ENCODE data around the gene PCCA.

The PCCA gene

DNA sequence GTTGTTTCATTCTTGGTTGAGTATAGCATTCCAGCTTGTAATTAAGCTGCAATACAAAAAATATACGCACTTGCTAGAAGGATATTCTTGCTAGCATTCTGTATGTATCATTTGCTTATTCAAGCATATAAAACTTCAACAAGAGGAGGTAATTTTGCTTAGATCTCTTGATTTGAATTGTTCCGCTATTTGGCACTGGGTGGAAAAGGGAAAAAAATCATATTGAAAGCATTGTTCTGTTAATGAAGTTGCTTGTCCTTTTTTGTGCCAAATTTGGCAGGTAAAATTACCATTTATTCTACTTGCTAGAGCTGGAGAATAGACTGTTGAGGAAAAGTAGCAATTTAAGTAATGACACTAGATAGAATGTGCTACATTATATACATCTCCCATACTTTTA, 309.5 kb downstream of the PCCA start:
- H3K4me3 ChIP-seq (ENCODE audit: low read depth, low read length) = no peak overlapping the region
- no peak for DNase-seq (ENCODE audit: low read depth)
- TF ChIP-seq, protein P1, sequence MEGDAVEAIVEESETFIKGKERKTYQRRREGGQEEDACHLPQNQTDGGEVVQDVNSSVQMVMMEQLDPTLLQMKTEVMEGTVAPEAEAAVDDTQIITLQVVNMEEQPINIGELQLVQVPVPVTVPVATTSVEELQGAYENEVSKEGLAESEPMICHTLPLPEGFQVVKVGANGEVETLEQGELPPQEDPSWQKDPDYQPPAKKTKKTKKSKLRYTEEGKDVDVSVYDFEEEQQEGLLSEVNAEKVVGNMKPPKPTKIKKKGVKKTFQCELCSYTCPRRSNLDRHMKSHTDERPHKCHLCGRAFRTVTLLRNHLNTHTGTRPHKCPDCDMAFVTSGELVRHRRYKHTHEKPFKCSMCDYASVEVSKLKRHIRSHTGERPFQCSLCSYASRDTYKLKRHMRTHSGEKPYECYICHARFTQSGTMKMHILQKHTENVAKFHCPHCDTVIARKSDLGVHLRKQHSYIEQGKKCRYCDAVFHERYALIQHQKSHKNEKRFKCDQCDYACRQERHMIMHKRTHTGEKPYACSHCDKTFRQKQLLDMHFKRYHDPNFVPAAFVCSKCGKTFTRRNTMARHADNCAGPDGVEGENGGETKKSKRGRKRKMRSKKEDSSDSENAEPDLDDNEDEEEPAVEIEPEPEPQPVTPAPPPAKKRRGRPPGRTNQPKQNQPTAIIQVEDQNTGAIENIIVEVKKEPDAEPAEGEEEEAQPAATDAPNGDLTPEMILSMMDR (IDR thresholded peaks at IDR 0.05; ENCODE audit: low read depth, low read length, missing control alignments) = no peak

DNA sequence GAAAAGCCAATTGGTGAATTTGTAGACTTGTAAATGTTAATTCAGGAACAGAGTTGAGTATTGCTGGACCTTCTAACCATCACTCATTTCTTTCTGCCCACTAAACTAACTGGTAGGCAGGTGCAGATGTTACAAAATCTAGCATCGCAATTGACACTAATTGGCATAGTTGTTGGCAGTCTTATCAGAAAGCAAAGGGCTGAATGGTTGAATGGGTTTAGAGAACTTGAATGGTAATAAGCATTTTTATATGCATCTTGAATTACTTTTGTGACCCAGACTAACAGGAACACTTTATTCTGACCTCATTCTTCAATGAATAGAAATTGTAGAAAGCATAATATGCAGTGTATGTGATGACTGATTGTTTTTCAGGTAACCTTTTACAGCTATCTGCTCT, 310.6 kb downstream of the PCCA start:
- TF ChIP-seq, protein P1 (IDR thresholded peaks at IDR 0.05; ENCODE audit: low read depth, low read length, missing control alignments) = no peak
- no peak overlapping the region for H3K4me3 ChIP-seq (ENCODE audit: low read depth, low read length)
- DNase-seq (ENCODE audit: low read depth) = no peak

DNA sequence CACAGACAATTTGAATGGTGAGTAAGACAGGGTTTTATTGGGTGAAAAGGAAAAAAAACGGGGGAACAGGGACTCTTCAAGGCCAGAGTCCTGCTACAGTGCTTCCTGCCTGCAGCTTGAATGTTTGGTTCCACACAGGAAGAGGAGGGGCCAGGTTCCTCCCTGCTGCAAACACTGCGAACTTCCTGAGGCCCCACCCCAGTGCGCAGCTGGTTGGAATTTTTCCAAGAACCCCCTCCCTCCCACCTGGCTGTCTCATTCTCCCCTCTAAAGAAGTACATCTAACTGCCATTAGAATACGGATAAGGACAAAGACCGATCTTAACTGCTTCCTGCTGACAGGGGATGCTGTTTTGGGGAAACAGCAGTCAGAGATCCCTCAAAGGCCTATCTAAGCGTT, 314.8 kb downstream of the PCCA start:
- DNase-seq (ENCODE audit: low read depth) = no peak
- no peak overlapping the region for H3K4me3 ChIP-seq (ENCODE audit: low read depth, low read length)
- TF ChIP-seq, protein P1 (IDR thresholded peaks at IDR 0.05; ENCODE audit: low read depth, low read length, missing control alignments) = no peak

DNA sequence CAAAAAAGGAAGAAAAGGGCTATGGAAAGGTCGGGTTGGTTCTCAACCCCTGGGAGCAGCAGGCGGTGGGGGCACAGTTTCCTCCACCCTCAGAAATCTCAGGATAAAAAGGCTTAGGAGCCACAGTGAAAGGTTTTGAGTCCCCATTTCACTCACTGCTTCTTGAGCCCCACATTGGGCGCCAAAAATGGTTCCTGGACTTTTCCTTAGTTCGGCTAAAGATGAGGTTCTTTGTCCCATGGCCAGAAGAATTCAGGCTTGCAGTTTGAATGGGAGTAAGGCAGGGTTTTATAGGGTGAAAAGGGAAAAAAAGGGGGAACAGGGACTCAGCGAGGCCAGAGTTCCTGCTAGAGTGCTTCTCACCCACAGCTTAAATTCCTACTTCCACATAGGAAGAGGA, 320.2 kb downstream of the PCCA start:
- DNase-seq (ENCODE audit: low read depth) = no peak
- H3K4me3 ChIP-seq (ENCODE audit: low read depth, low read length) = no peak overlapping the region
- TF ChIP-seq, protein P1 (IDR thresholded peaks at IDR 0.05; ENCODE audit: low read depth, low read length, missing control alignments) = no peak

DNA sequence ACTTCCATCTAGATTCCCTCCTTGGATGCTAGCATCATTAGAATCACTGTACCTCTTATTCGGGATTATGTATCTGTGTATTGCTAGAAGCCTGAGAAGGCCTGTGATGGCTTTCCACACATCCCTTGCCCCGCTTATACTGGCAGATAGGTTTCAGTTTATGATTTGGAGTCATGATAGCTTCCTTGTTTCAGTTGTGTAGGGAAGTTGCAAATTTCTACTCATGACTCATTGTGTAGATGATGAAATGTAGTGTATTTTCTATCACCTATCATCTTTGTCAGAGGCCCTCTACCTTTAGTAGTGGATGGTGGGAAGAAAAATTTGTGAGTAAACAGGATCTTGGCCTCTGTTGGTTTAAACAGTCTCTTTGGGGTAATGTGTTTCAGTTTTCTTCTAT, 334.5 kb downstream of the PCCA start:
- H3K4me3 ChIP-seq (ENCODE audit: low read depth, low read length) = no peak overlapping the region
- DNase-seq (ENCODE audit: low read depth) = no peak
- TF ChIP-seq, protein P1 (IDR thresholded peaks at IDR 0.05; ENCODE audit: low read depth, low read length, missing control alignments) = no peak

DNA sequence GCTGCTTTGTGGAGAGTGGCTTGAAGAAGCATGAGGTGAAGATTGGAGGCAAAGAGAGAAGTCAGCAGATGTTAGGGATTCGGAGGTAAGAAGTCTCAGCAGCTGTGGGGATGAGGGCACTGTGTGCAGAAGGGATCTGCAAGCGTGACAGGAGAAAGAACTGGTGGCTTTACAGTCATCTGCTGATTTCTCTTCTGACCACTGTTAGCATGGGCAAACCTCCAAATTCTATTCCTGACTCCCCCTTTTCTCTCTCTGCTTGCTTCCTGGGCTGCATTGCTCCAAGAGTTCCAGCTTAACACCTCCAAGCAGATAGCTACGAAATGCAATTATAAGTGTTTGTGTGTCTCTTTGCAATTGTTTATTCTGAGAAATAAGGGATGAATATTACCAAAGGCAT, 340.1 kb downstream of the PCCA start:
- DNase-seq (ENCODE audit: low read depth) = no peak
- no peak overlapping the region for H3K4me3 ChIP-seq (ENCODE audit: low read depth, low read length)
- TF ChIP-seq, protein P1 (IDR thresholded peaks at IDR 0.05; ENCODE audit: low read depth, low read length, missing control alignments) = no peak

DNA sequence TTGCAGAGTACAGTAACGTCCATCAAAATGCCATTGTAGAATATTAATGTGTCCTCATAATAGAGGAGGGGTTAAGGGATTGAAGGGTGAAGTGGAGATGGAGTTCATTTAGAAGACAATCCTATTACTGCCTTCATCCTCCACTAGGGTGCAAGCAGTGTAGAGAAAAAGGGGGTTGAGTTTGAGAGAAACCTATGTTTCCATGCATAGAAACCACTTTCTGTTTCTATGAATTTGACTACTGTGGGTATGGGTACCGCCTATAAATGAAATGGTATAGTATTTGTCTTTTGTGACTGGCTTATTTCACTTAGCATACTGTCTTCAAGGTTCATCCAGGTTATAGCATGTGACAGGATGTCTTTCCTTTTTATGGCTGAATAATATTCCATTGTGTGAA, 343.7 kb downstream of the PCCA start:
- H3K4me3 ChIP-seq (ENCODE audit: low read depth, low read length) = no peak overlapping the region
- TF ChIP-seq, protein P1 (IDR thresholded peaks at IDR 0.05; ENCODE audit: low read depth, low read length, missing control alignments) = no peak
- no peak for DNase-seq (ENCODE audit: low read depth)

Measured in GM12864 (cell line).